ENCODE results near the gene TKFC. TPM values are rescaled to one million over a fixed set of nuclear protein-coding genes. Genes with fewer than 3 reads are reported as not detected.

Gene TKFC
- total RNA-seq, 2 donors from 2014 or later = 50.0 to 81.3 TPM

GRCh38 chr11:61392981-61393595 lies 60.1 kb downstream of the TKFC start:
- H3K9ac ChIP-seq (ENCODE audit: low read depth in 2 of 2, low read length in 2 of 2) = peak overlapping the region; percentile 90 to 92
- intact Hi-C loops (cut with DNase I) = no loop called here
- H3K27ac ChIP-seq = peak overlapping the region; percentile 70
- peaks cover 4% of the 10 kb centered on the region for H3K4me1 ChIP-seq
- H3K27me3 ChIP-seq = no peaks in the 10 kb centered on the region
- H3K9me3 ChIP-seq = no peaks in the 10 kb centered on the region
- peak; percentile 34 for DNase-seq
- peak overlapping the region; percentile 69 for H3K4me3 ChIP-seq
- no peak for TF ChIP-seq CTCF (IDR thresholded peaks at IDR 0.05)
- H3K36me3 ChIP-seq = no peaks in the 10 kb centered on the region

Other genes with a start within 250 kb of the TKFC start
- 1 to 10 TPM; 2.1 to 2.4 TPM for gene CD5, start 230.7 kb upstream of the TKFC start, total RNA-seq
- gene VPS37C, start 171.8 kb upstream of the TKFC start, total RNA-seq = 10 to 100 TPM; 26.8 to 35.4 TPM
- under 1 TPM in 1 of 2 donors, not detected in 1; 0.35 TPM for gene PGA3, start 129.7 kb upstream of the TKFC start, total RNA-seq
- gene PGA4, start 110.9 kb upstream of the TKFC start, total RNA-seq = not detected
- not detected for gene PGA5, start 92.1 kb upstream of the TKFC start, total RNA-seq
- gene VWCE, start 37.9 kb upstream of the TKFC start, total RNA-seq = under 1 TPM; 0.37 to 0.58 TPM
- 100 to 1,000 TPM; 154 to 189 TPM for gene DDB1, start 123 bp upstream of the TKFC start, total RNA-seq
- gene CYB561A3, start 28.7 kb downstream of the TKFC start, total RNA-seq = 10 to 100 TPM; 64.2 to 88.5 TPM
- gene TMEM138, start 29.1 kb downstream of the TKFC start, total RNA-seq = 10 to 100 TPM; 27.4 to 37.7 TPM
- 10 to 100 TPM in 1 of 2 donors, 1 to 10 TPM in 1; 9.0 to 10.3 TPM for gene TMEM216, start 59.4 kb downstream of the TKFC start, total RNA-seq
- gene CPSF7, start 96.7 kb downstream of the TKFC start, total RNA-seq = 10 to 100 TPM; 56.2 to 65.8 TPM
- 10 to 100 TPM; 38.3 to 38.5 TPM for gene SDHAF2, start 96.9 kb downstream of the TKFC start, total RNA-seq
- gene LRRC10B, start 175.5 kb downstream of the TKFC start, total RNA-seq = 1 to 10 TPM in 1 of 2 donors, under 1 TPM in 1; 0.54 to 1.3 TPM
- 10 to 100 TPM in 1 of 2 donors, 1 to 10 TPM in 1; 8.5 to 28.4 TPM for gene SYT7, start 247.8 kb downstream of the TKFC start, total RNA-seq